Measurements from ENCODE around the gene RTBDN.
"Not testable (repeated sequence)": the region's sequence is repeated elsewhere in the genome, so short reads cannot be mapped to it uniquely, and the experiment has no call there.

DNA sequence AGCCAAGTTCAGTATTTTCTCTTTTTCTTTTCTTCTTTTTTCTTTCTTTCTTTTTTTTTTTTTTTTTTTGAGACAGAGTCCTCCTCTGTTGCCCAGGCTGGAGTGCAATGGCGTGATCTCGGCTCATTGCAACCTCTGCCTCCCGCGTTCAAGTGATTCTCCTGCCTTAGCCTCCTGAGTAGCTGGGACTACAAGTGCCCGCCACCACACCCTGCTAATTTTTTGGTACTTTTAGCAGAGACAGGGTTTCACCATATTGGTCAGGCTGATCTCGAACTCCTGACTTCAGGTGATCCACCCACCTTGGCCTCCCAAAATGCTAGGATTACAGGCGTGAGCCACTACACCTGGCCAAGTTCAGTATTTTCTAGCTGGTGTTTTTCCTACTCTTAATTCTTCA lies 36.8 kb downstream of the RTBDN start:
- TF ChIP-seq, protein P1, sequence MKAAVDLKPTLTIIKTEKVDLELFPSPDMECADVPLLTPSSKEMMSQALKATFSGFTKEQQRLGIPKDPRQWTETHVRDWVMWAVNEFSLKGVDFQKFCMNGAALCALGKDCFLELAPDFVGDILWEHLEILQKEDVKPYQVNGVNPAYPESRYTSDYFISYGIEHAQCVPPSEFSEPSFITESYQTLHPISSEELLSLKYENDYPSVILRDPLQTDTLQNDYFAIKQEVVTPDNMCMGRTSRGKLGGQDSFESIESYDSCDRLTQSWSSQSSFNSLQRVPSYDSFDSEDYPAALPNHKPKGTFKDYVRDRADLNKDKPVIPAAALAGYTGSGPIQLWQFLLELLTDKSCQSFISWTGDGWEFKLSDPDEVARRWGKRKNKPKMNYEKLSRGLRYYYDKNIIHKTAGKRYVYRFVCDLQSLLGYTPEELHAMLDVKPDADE (IDR thresholded peaks at IDR 0.05) = not testable (repeated sequence)
- TF ChIP-seq, protein P2, sequence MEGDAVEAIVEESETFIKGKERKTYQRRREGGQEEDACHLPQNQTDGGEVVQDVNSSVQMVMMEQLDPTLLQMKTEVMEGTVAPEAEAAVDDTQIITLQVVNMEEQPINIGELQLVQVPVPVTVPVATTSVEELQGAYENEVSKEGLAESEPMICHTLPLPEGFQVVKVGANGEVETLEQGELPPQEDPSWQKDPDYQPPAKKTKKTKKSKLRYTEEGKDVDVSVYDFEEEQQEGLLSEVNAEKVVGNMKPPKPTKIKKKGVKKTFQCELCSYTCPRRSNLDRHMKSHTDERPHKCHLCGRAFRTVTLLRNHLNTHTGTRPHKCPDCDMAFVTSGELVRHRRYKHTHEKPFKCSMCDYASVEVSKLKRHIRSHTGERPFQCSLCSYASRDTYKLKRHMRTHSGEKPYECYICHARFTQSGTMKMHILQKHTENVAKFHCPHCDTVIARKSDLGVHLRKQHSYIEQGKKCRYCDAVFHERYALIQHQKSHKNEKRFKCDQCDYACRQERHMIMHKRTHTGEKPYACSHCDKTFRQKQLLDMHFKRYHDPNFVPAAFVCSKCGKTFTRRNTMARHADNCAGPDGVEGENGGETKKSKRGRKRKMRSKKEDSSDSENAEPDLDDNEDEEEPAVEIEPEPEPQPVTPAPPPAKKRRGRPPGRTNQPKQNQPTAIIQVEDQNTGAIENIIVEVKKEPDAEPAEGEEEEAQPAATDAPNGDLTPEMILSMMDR (conservative IDR thresholded peaks at IDR 0.05; ENCODE audit: low read depth in 2 of 2) = not testable (repeated sequence)
- TF ChIP-seq EZH2 (IDR thresholded peaks at IDR 0.05; ENCODE audit: low read depth, unreplicated experiment); POLR2AphosphoS5 (IDR thresholded peaks at IDR 0.05; ENCODE audit: low read depth); JUNB (IDR thresholded peaks at IDR 0.05; ENCODE audit: unreplicated experiment); CREB1 (CRISPR knock-in tag; IDR thresholded peaks at IDR 0.05; ENCODE audit: low read depth); EZH2phosphoT487 (IDR thresholded peaks at IDR 0.05; ENCODE audit: unreplicated experiment); ZNF114 (CRISPR knock-in tag; IDR thresholded peaks at IDR 0.05); STAT1 (IDR thresholded peaks at IDR 0.05; ENCODE audit: unreplicated experiment); NANOG (IDR thresholded peaks at IDR 0.05; ENCODE audit: borderline replicate concordance): not testable (repeated sequence)
- TF ChIP-seq, protein P3, sequence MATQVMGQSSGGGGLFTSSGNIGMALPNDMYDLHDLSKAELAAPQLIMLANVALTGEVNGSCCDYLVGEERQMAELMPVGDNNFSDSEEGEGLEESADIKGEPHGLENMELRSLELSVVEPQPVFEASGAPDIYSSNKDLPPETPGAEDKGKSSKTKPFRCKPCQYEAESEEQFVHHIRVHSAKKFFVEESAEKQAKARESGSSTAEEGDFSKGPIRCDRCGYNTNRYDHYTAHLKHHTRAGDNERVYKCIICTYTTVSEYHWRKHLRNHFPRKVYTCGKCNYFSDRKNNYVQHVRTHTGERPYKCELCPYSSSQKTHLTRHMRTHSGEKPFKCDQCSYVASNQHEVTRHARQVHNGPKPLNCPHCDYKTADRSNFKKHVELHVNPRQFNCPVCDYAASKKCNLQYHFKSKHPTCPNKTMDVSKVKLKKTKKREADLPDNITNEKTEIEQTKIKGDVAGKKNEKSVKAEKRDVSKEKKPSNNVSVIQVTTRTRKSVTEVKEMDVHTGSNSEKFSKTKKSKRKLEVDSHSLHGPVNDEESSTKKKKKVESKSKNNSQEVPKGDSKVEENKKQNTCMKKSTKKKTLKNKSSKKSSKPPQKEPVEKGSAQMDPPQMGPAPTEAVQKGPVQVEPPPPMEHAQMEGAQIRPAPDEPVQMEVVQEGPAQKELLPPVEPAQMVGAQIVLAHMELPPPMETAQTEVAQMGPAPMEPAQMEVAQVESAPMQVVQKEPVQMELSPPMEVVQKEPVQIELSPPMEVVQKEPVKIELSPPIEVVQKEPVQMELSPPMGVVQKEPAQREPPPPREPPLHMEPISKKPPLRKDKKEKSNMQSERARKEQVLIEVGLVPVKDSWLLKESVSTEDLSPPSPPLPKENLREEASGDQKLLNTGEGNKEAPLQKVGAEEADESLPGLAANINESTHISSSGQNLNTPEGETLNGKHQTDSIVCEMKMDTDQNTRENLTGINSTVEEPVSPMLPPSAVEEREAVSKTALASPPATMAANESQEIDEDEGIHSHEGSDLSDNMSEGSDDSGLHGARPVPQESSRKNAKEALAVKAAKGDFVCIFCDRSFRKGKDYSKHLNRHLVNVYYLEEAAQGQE (IDR thresholded peaks at IDR 0.05; ENCODE audit: unreplicated experiment) = not testable (repeated sequence)
- TF ChIP-seq, protein P4, sequence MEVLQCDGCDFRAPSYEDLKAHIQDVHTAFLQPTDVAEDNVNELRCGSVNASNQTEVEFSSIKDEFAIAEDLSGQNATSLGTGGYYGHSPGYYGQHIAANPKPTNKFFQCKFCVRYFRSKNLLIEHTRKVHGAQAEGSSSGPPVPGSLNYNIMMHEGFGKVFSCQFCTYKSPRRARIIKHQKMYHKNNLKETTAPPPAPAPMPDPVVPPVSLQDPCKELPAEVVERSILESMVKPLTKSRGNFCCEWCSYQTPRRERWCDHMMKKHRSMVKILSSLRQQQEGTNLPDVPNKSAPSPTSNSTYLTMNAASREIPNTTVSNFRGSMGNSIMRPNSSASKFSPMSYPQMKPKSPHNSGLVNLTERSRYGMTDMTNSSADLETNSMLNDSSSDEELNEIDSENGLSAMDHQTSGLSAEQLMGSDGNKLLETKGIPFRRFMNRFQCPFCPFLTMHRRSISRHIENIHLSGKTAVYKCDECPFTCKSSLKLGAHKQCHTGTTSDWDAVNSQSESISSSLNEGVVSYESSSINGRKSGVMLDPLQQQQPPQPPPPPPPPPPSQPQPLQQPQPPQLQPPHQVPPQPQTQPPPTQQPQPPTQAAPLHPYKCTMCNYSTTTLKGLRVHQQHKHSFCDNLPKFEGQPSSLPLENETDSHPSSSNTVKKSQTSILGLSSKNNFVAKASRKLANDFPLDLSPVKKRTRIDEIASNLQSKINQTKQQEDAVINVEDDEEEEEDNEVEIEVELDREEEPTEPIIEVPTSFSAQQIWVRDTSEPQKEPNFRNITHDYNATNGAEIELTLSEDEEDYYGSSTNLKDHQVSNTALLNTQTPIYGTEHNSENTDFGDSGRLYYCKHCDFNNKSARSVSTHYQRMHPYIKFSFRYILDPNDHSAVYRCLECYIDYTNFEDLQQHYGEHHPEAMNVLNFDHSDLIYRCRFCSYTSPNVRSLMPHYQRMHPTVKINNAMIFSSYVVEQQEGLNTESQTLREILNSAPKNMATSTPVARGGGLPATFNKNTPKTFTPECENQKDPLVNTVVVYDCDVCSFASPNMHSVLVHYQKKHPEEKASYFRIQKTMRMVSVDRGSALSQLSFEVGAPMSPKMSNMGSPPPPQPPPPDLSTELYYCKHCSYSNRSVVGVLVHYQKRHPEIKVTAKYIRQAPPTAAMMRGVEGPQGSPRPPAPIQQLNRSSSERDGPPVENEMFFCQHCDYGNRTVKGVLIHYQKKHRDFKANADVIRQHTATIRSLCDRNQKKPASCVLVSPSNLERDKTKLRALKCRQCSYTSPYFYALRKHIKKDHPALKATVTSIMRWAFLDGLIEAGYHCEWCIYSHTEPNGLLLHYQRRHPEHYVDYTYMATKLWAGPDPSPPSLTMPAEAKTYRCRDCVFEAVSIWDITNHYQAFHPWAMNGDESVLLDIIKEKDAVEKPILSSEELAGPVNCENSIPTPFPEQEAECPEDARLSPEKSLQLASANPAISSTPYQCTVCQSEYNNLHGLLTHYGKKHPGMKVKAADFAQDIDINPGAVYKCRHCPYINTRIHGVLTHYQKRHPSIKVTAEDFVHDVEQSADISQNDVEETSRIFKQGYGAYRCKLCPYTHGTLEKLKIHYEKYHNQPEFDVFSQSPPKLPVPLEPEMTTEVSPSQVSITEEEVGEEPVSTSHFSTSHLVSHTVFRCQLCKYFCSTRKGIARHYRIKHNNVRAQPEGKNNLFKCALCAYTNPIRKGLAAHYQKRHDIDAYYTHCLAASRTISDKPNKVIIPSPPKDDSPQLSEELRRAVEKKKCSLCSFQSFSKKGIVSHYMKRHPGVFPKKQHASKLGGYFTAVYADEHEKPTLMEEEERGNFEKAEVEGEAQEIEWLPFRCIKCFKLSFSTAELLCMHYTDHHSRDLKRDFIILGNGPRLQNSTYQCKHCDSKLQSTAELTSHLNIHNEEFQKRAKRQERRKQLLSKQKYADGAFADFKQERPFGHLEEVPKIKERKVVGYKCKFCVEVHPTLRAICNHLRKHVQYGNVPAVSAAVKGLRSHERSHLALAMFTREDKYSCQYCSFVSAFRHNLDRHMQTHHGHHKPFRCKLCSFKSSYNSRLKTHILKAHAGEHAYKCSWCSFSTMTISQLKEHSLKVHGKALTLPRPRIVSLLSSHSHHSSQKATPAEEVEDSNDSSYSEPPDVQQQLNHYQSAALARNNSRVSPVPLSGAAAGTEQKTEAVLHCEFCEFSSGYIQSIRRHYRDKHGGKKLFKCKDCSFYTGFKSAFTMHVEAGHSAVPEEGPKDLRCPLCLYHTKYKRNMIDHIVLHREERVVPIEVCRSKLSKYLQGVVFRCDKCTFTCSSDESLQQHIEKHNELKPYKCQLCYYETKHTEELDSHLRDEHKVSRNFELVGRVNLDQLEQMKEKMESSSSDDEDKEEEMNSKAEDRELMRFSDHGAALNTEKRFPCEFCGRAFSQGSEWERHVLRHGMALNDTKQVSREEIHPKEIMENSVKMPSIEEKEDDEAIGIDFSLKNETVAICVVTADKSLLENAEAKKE (CRISPR knock-in tag; IDR thresholded peaks at IDR 0.05) = not testable (repeated sequence)

Data from GM23338 (cell line).